CD4-positive, alpha-beta memory T cell (primary cell): ENCODE data around the gene RAPGEFL1. TPM values are rescaled to one million over a fixed set of nuclear protein-coding genes. Genes with fewer than 3 reads are reported as not detected.
A peak's percentile ranks its signal among the peaks of the same experiment; 100 is the strongest.

Experiments used
- CTCF ChIA-PET: fragments of 350-600 bp; sonication (Branson Sonifier 250); formaldehyde crosslinking; loops from one replicate; lab custom pipeline; 2021; ENCODE audit warnings: inconsistent platforms; ENCODE audit not compliant: partially characterized antibody; lab: Charles Lee
- POLR2A ChIA-PET: fragments of 350-600 bp; sonication (Branson Sonifier 250); formaldehyde crosslinking; loops from one replicate; lab custom pipeline; 2021; ENCODE audit not compliant: partially characterized antibody; lab: Charles Lee
- DNase-seq, 5 donors: peaks; one replicate each; pipeline versions ENCODE4 v3.0.0 to v3.0.0-alpha.2; 2020 to 2022; ENCODE audit warnings: mixed read lengths in 1 of 5
- H3K27ac ChIP-seq: one replicate; pipeline ENCODE4 v1.7.0; 2013; ENCODE audit warnings: low read depth, low read length
- H3K27me3 ChIP-seq: 2 replicates; pipeline ENCODE4 v1.7.0; 2013; ENCODE audit warnings: mild to moderate bottlenecking, low read length, moderate library complexity; ENCODE audit not compliant: insufficient read depth
- H3K36me3 ChIP-seq: 2 replicates; pipeline ENCODE4 v1.7.0; 2013; ENCODE audit warnings: mild to moderate bottlenecking, low read length, moderate library complexity; ENCODE audit not compliant: insufficient read depth
- H3K4me1 ChIP-seq: 2 replicates; pipeline ENCODE4 v1.7.0; 2013; ENCODE audit warnings: mild to moderate bottlenecking, low read length, moderate library complexity; ENCODE audit not compliant: insufficient read depth
- H3K4me3 ChIP-seq, 2 donors: one replicate each; pipeline ENCODE4 v1.7.0; 2013; ENCODE audit warnings: low read length in 2 of 2, mild to moderate bottlenecking in 1 of 2
- H3K9me3 ChIP-seq, 2 donors: one replicate each; pipeline ENCODE4 v1.7.0; 2013; ENCODE audit warnings: low read length in 2 of 2, control low read depth in 1 of 2; ENCODE audit not compliant: control insufficient read depth in 1 of 2
- H3K27ac Mint-ChIP-seq, 7 donors: one replicate each; pipeline ENCODE4 v1.8.0; 2020 to 2021; ENCODE audit warnings: mixed read lengths in 7 of 7, mild to moderate bottlenecking in 6 of 7, inconsistent platforms in 3 of 7, moderate library complexity in 3 of 7
- H3K27me3 Mint-ChIP-seq, 2 donors: one replicate each; pipeline ENCODE4 v1.8.0; 2020 to 2021; ENCODE audit warnings: mixed read lengths in 2 of 2
- H3K36me3 Mint-ChIP-seq, 2 donors: one replicate each; pipeline ENCODE4 v1.8.0; 2020 to 2021; ENCODE audit warnings: mixed read lengths in 2 of 2, inconsistent platforms in 1 of 2, mild to moderate bottlenecking in 1 of 2
- H3K4me1 Mint-ChIP-seq, 4 donors: one replicate each; pipeline ENCODE4 v1.8.0; 2020 to 2021; ENCODE audit warnings: mixed read lengths in 4 of 4, mild to moderate bottlenecking in 1 of 4
- H3K4me3 Mint-ChIP-seq, 8 donors: one replicate each; pipeline ENCODE4 v1.8.0; 2020 to 2021; ENCODE audit warnings: mixed read lengths in 8 of 8, mild to moderate bottlenecking in 7 of 8, moderate library complexity in 6 of 8, inconsistent platforms in 3 of 8
- H3K9me3 Mint-ChIP-seq, 8 donors: one replicate each; pipeline ENCODE4 v1.8.0; 2020 to 2021; ENCODE audit warnings: mixed read lengths in 8 of 8, mild to moderate bottlenecking in 5 of 8, inconsistent platforms in 3 of 8, moderate library complexity in 1 of 8
- intact Hi-C: fragments of 100-400 bp; cut with micrococcal nuclease; formaldehyde crosslinking; loops from one replicate; pipeline ENCODE4 v1.15.1; 2023
- polyA plus RNA-seq, 2 donors: library from polyadenylated mRNA; unstranded; fragments of 300-500 nt; fragmentation: Illumina TruSeq; gene quantifications; one replicate each; pipeline ENCODE4 v1.2.3, GENCODE V29; 2021
- total RNA-seq, 2 experiments: library from RNA; stranded (reverse); gene quantifications; one replicate each; pipeline ENCODE4 v1.2.3, GENCODE V29; 2021

RAPGEFL1 gene, protein sequence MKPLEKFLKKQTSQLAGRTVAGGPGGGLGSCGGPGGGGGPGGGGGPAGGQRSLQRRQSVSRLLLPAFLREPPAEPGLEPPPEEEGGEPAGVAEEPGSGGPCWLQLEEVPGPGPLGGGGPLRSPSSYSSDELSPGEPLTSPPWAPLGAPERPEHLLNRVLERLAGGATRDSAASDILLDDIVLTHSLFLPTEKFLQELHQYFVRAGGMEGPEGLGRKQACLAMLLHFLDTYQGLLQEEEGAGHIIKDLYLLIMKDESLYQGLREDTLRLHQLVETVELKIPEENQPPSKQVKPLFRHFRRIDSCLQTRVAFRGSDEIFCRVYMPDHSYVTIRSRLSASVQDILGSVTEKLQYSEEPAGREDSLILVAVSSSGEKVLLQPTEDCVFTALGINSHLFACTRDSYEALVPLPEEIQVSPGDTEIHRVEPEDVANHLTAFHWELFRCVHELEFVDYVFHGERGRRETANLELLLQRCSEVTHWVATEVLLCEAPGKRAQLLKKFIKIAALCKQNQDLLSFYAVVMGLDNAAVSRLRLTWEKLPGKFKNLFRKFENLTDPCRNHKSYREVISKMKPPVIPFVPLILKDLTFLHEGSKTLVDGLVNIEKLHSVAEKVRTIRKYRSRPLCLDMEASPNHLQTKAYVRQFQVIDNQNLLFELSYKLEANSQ
- total RNA-seq: 1 to 10 TPM; 5.4 to 6.5 TPM
- under 1 TPM in 1 of 2 donors, not detected in 1; 0.13 TPM for polyA plus RNA-seq

DNA sequence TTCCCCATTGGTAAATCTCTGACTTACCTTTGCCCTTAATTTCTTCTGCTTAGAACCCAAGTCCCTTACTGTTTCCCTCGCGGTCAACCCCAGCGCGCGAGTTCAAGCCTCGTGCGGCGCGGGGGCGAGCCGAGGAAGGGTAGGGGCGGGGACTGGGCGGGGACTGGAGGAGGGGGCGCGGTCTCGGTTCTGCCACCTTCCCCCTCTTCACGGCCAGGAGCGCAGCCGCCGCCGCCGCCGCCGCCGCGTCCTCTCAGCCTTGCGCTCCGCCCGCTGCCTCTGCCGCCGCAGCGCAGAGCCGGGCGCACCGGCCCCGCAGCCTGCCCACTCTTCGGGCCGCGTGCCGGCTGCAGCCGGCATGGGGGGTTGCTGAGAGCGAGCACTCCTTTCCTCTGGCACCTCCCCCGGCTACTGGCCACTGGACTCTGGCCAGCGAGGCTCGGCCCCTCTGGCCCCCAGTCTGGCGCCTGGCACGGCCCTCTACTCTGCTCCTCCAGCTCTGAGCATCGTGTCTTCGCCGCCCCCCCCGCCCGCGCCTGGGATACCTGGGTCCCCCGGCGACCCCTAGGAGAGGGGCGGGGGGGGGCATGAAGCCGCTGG, at the start of gene RAPGEFL1:
RAPGEFL1 (plus strand) TSS at position 196 of the 600 bp plus-strand sequence; CDS start at position 588, 392 bp downstream.
- Mint-ChIP-seq H3K27ac (peak within 1 kb of the TSS; percentile 41 to 90 (median 83)), H3K27me3 (no peaks in the 10 kb centered on the region), H3K4me1 (peaks cover 6 to 17% (median 8%) of the 10 kb centered on the region in 4 donors), H3K36me3 (peaks cover 4 to 24% of the 10 kb centered on the region in 2 donors), H3K9me3 (no peaks in the 10 kb centered on the region), H3K4me3 (peak within 1 kb of the TSS; percentile 40 to 79 (median 62))
- Histone ChIP-seq H3K4me1 (peaks cover 7% of the 10 kb centered on the region), H3K27ac (no peak within 1 kb of the TSS), H3K4me3 (peak within 1 kb of the TSS in 1 of 2 donors; percentile 32), H3K27me3 (no peaks in the 10 kb centered on the region), H3K36me3 (peaks cover 10% of the 10 kb centered on the region), H3K9me3 (no peaks in the 10 kb centered on the region)
- DNase-seq: peak; percentile 69 to 83 (median 76)
- intact Hi-C loops: no loop called here
- ChIA-PET CTCF (interaction anchor here (11.0 kb wide), 1 partner anchor 63 kb away, joined by 287 read pairs; no protein-coding TSS in a partner anchor), POLR2A (interaction anchor here (0.7 to 3.1 kb wide), 5 partner anchors 14 to 145 kb away, joined by 3 to 11 read pairs (median 4); partner anchors contain the start of genes CASC3 and WIPF2)

DNA sequence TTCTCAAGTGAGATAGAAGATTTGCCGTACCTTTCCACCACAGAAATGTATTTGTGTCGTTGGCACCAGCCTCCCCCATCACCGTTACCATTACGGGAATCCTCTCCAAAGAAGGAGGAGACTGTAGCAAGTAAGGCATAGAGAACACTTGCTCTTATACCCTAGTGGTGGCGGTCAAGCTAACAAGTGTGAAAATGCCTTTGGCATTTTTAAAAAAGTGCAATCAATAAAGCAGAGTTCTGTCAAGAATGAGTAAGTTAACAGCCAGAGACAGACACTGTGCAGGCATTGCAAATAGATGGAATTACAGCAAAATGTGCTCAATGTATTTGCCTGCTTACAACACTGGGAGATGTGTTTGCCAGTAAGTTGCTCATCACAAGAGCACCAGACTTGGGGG, 47.8 kb upstream of the RAPGEFL1 start:
- ChIA-PET CTCF (no interaction called here), POLR2A (interaction anchor here (0.6 to 14.4 kb wide), 4 partner anchors 9 to 399 kb away, joined by 3 to 178 read pairs (median 3); partner anchors contain the start of genes CASC3 and MIEN1)
- no peaks in the 10 kb centered on the region for H3K27me3 Mint-ChIP-seq
- intact Hi-C loops: no loop called here
- H3K4me1 Mint-ChIP-seq: peaks cover 11 to 18% (median 14%) of the 10 kb centered on the region in 4 donors
- Histone ChIP-seq H3K4me3 (no peak overlapping the region), H3K4me1 (peaks cover 11% of the 10 kb centered on the region), H3K36me3 (peaks cover 47% of the 10 kb centered on the region), H3K27me3 (no peaks in the 10 kb centered on the region), H3K27ac (no peak overlapping the region), H3K9me3 (no peaks in the 10 kb centered on the region)
- H3K4me3 Mint-ChIP-seq: peak overlapping the region in 1 of 8 donors; percentile 18
- peak overlapping the region in 5 of 7 donors; percentile 52 to 65 (median 61) for H3K27ac Mint-ChIP-seq
- DNase-seq: no peak
- no peaks in the 10 kb centered on the region for H3K9me3 Mint-ChIP-seq
- peaks cover 51 to 72% of the 10 kb centered on the region in 2 donors for H3K36me3 Mint-ChIP-seq

DNA sequence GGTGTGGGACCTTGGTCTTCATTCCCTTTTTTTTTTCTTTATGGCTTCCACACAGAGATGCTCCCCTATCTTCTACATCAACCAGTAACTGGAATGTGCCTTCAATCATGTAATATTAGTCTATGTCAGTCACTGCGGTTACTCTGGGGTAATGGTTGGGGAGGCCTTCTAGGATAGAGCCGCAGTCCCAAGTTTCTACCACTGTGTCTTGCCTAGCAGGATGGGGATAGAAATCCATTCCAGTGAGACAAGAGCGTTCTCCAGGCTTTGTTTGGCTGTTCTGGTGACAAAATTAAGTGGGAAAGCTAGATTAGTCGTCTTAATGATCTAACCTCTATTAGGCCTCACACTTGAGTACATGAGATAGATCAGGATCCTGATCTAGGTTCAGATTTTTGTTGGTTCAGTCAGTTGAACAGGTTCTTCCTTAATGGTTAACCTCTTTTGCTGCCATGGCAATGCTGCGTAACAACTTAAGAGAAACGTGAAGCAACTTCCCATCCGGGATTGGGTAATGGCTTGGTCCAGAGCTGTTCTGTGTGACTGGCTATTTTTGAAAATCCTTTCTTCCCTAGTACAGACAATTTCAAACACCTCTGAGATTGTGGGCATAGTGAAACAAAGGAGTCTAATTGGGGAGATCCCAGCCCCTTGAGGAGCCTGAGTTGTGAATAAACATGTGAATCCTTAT, 46.8 kb upstream of the RAPGEFL1 start:
- CTCF ChIA-PET: interaction anchor here (1.3 kb wide), 1 partner anchor 17 kb away, joined by 4 read pairs; no protein-coding TSS in a partner anchor
- H3K36me3 Mint-ChIP-seq: peaks cover 61 to 80% of the 10 kb centered on the region in 2 donors
- H3K9me3 Mint-ChIP-seq: no peaks in the 10 kb centered on the region
- peaks cover 57% of the 10 kb centered on the region for H3K36me3 ChIP-seq
- peaks cover 7 to 17% (median 11%) of the 10 kb centered on the region in 4 donors for H3K4me1 Mint-ChIP-seq
- POLR2A ChIA-PET: interaction anchor here (0.5 to 14.4 kb wide), 3 partner anchors 8 to 18 kb away, joined by 3 to 178 read pairs (median 5); partner anchors contain the start of gene CASC3
- DNase-seq: no peak
- no peaks in the 10 kb centered on the region for H3K9me3 ChIP-seq
- H3K4me3 Mint-ChIP-seq: no peak overlapping the region
- H3K27me3 ChIP-seq: no peaks in the 10 kb centered on the region
- no peaks in the 10 kb centered on the region for H3K27me3 Mint-ChIP-seq
- H3K4me3 ChIP-seq: no peak overlapping the region
- peaks cover 2% of the 10 kb centered on the region for H3K4me1 ChIP-seq
- intact Hi-C loops: no loop called here
- H3K27ac Mint-ChIP-seq: peak overlapping the region; percentile 38 to 89 (median 57)
- no peak overlapping the region for H3K27ac ChIP-seq

DNA sequence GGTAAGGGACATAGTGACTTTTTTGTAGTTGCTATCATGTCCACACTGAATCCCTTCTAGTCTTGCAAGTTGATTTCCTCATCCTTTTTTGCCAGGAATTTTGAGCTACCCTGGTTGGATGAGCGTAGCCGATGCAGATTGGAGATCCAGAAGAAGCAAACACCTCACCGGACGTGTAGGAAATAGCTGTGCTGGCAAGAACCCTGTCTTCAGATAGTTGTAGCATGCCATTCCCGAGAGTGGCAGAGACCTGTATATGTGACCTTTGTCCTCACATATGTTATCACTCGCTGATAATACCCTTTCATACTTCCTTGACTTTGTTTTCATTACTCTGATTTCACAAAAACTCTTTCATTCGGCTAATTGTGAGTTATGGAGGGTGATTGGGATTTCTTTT, 43.1 kb upstream of the RAPGEFL1 start:
- peaks cover 57% of the 10 kb centered on the region for H3K36me3 ChIP-seq
- H3K36me3 Mint-ChIP-seq: peaks cover 55 to 76% of the 10 kb centered on the region in 2 donors
- peaks cover 5 to 18% (median 9%) of the 10 kb centered on the region in 4 donors for H3K4me1 Mint-ChIP-seq
- no peak overlapping the region for H3K4me3 Mint-ChIP-seq
- no peaks in the 10 kb centered on the region for H3K27me3 ChIP-seq
- peak overlapping the region in 6 of 7 donors; percentile 15 to 90 (median 70) for H3K27ac Mint-ChIP-seq
- H3K4me1 ChIP-seq: peaks cover 6% of the 10 kb centered on the region
- H3K4me3 ChIP-seq: no peak overlapping the region
- intact Hi-C loops: no loop called here
- ChIA-PET POLR2A (interaction anchor here (1.0 to 3.9 kb wide), 4 partner anchors 11 to 23 kb away, joined by 3 to 34 read pairs (median 4); partner anchors contain the start of gene MSL1), CTCF (interaction anchor here (0.8 to 2.3 kb wide), 6 partner anchors 9 to 59 kb away, joined by 3 to 9 read pairs (median 3); no protein-coding TSS in a partner anchor)
- H3K9me3 Mint-ChIP-seq: no peaks in the 10 kb centered on the region
- no peaks in the 10 kb centered on the region for H3K27me3 Mint-ChIP-seq
- H3K9me3 ChIP-seq: no peaks in the 10 kb centered on the region
- DNase-seq: no peak
- no peak overlapping the region for H3K27ac ChIP-seq

DNA sequence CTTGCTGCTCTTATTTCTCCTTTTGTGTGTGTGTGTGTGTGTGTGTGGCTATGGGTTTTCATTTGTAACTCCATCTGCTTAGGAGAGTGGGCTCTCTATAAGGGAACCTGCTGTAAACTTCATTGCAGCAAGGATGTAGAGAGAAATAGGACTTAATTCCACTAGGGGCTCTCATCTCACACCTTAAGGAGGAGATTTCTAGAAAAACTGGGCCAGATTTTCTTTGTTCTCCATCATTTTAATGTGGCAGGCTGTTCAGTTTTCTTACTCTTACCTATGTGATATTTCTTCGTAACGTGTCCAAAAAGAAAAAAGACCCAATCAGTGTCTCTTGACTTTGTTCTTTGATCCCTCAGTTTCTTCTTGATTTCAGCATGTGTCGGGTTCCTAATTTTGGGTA, 41.5 kb upstream of the RAPGEFL1 start:
- ChIA-PET POLR2A (interaction anchor here (3.9 to 5.9 kb wide), 2 partner anchors 11 to 13 kb away, joined by 34 to 178 read pairs; partner anchors contain the start of gene MSL1), CTCF (interaction anchor here (2.0 kb wide), 1 partner anchor 22 kb away, joined by 9 read pairs; no protein-coding TSS in a partner anchor)
- Histone ChIP-seq H3K27me3 (no peaks in the 10 kb centered on the region), H3K36me3 (peaks cover 41% of the 10 kb centered on the region), H3K4me3 (no peak overlapping the region), H3K9me3 (no peaks in the 10 kb centered on the region), H3K27ac (no peak overlapping the region), H3K4me1 (peaks cover 13% of the 10 kb centered on the region)
- Mint-ChIP-seq H3K4me1 (peaks cover 12 to 34% (median 17%) of the 10 kb centered on the region in 4 donors), H3K4me3 (no peak overlapping the region), H3K27me3 (no peaks in the 10 kb centered on the region), H3K36me3 (peaks cover 43 to 72% of the 10 kb centered on the region in 2 donors), H3K27ac (peak overlapping the region in 6 of 7 donors; percentile 58 to 76 (median 72)), H3K9me3 (peaks cover 0 to 7% (median 1%) of the 10 kb centered on the region in 8 donors)
- DNase-seq: no peak
- intact Hi-C loops: no loop called here

DNA sequence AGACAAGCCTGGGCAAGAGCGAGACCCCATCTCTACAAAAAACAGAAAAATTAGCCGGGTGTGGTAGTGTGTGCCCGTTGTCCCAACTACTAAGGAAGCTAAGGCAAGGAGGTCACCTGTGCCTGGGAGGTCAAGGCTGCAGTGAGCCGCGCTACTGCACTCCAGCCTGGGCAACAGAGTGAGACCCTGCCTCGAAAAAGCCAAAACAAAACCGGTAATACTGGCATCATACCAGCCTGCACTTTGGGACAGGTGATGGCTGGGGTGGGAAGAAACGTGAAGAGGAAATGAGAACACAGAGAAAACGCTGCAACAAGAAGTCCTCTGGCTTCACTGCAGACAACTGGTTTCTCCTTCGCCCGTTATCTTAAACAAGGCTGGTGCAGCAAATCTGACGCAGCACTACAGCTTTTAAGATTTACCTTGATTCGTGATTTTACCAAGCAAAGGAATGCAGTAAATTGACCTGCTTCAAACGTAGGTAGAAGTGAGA, 37.7 kb upstream of the RAPGEFL1 start:
- Histone ChIP-seq H3K27ac (peak overlapping the region; percentile 97), H3K4me3 (peak overlapping the region; percentile 25 to 62), H3K9me3 (no peaks in the 10 kb centered on the region), H3K4me1 (peaks cover 28% of the 10 kb centered on the region), H3K36me3 (peaks cover 28% of the 10 kb centered on the region), H3K27me3 (no peaks in the 10 kb centered on the region)
- ChIA-PET POLR2A (interaction anchor here (0.6 to 5.9 kb wide), 23 partner anchors 11 to 1778 kb away, joined by 3 to 178 read pairs (median 6); partner anchors contain the start of genes MED24, MSL1, NR1D1 and RAPGEFL1), CTCF (interaction anchor here (0.9 to 4.7 kb wide), 9 partner anchors 12 to 126 kb away, joined by 3 to 51 read pairs (median 5); partner anchors contain the start of genes MSL1 and NR1D1)
- DNase-seq: no peak
- H3K9me3 Mint-ChIP-seq: peaks cover 0 to 7% (median 1%) of the 10 kb centered on the region in 8 donors
- intact Hi-C loops: loop anchor here (1.0 to 2.0 kb wide), 5 partner anchors 17 to 85 kb away; partner anchors contain the start of gene MED24
- peaks cover 23 to 49% (median 31%) of the 10 kb centered on the region in 4 donors for H3K4me1 Mint-ChIP-seq
- peaks cover 24 to 50% of the 10 kb centered on the region in 2 donors for H3K36me3 Mint-ChIP-seq
- peak overlapping the region; percentile 91 to 98 (median 96) for H3K4me3 Mint-ChIP-seq
- H3K27ac Mint-ChIP-seq: peak overlapping the region; percentile 98 to 100 (median 99)
- H3K27me3 Mint-ChIP-seq: no peaks in the 10 kb centered on the region
